Measurements from ENCODE around the gene EDN2.

EDN2 gene

DNA sequence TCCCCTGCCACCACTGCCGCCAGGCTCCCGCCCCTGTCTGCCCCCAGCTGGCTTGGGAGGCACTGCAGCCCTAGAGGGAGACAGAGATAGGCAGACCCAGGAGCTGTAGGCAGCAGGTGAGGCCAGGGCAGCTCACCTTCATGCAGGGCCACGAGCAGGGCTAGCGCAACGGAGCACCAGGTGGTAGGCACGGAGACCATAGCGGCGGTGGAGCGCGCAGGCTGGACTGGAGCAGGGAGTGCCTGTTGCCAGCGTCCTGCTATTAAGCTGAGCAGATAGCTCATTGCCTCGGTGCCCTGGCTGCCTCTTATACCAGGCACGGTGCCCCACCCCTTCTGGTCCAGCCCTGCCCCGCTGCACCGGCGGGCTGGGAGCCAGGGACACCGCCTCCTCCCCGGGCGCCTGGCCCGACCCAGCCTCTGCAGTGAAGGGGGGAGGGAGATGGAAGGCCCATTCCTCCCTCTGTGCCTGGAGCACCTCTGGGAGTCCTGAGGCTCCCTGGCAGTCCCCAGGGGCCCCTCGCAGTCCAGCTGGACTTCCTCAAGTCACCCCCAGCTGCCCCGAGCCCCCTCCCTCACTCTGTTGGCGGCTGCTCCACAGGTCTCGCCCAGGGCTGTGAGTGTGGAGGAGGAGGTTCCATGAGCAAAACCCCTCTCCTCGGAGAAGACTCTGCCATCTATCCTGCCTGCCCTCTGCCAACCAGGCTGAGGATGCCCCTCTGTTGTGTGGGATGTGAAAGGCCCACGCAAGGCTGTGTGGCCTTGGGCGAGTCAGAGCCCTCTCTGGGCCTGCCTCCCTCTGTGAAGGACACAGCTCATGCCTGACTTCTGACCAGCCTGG is at the start of gene EDN2:
Gene EDN2, minus strand, starts transcription at position 282 of the 840 bp plus-strand sequence. Its CDS starts 82 bp downstream, at position 200.
- peak; percentile 35 for DNase-seq

DNA sequence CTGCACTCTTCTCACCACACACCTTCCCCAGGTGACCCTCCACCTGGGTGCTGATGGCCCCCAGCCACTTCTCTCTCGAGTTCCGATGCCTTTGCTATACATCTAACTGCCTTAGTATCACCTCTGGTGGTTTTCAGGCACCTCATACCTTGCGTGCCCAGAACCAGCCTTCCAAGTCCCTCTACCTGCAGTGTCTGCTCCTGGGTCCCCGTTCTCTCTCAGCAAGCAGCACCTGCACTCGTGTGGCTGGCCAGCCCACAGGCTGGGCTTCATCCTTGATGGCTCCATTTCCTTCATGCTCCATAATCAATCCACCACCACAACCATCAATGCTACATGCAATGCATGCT is 49.2 kb upstream of the EDN2 start:
- no peak for DNase-seq

DNA sequence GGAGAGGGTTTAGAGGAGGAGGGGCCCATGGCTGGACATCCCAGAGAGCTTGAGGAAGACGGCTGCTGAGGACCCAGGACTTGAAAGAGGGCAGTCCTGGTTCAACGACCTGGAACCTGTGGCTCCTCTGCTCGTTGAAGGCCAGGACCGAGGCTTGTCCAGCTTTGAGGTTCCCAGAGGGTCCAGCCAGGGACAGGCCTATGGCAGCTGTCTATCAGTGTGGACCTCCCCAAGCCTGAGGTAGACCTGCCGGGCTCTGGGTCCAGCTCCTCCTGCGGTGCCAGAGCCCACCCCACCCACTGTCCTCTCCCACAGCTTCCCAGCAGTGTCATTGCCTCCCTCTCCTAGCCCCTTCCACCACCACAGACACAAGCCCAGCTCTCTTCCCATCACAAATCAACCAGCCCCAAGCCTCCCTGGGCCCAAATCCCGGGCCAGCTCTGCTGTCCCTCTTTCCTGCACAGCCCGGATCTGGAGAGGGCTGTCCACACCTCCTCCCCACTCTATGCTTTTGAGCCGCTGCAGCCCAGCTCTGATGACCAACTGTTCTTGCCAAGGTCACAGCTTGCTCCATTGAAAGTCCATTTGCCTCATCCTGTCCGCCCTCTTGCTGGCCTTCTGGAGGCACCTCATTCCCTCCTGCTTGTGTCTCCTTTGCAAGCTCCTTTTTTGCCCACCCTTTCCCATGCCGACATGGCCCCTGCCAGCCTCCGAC is 48.7 kb upstream of the EDN2 start:
- DNase-seq: no peak

DNA sequence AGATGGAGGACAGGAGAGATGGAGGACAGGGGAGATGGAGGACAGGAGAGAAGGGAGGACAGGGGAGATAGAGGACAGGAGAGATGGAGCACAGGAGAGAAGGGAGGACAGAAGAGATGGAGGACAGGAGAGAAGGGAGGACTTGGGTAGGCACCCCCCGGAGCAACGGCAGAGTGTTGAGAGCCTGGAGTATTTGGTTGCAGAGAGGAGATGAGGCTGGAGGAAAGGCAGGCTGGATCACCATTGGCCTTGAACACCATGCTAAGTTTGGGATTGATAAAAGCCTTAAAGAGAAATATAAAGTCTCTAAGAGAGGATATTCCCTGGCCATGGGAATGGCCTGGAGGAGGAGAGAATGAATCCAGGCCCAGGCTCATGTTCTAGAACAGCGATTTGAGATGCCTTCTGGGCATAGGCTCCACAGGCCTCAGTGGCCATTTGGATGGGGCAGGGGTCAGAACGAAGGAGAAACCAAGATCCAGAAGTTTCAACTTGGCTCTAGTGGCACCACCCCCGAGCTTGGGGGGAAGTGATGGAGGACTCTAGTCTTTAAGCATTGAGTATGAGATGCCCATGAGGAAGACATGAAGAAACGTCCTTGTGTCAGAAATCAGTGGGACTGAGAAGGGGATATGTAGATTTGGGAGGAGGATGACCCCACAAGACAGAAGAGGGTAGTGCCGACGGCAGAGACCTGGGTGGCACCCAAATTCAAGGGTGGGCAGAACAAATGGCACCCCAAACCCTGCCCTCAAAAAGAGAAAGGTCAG is 47.9 kb upstream of the EDN2 start:
- no peak for DNase-seq

DNA sequence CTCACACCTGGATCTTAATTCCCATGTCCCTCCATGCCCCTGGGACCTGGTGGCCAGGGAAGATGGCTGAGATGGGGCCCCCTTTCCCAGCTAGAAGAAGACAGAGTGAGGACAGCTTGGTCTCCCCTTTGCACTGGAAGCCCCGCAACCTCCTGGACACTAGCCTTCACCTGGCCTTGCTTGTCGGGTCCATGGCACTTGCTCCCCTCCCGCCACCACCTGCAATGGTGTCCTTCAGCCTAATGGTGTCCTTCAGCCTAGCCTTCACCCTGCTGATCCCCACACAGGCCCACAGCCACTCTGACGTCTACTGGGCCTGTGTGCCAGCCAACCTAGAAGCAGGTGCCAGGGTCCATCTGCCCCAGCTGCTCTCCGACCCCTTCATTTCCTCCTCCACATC is 45.9 kb upstream of the EDN2 start:
- no peak for DNase-seq

DNA sequence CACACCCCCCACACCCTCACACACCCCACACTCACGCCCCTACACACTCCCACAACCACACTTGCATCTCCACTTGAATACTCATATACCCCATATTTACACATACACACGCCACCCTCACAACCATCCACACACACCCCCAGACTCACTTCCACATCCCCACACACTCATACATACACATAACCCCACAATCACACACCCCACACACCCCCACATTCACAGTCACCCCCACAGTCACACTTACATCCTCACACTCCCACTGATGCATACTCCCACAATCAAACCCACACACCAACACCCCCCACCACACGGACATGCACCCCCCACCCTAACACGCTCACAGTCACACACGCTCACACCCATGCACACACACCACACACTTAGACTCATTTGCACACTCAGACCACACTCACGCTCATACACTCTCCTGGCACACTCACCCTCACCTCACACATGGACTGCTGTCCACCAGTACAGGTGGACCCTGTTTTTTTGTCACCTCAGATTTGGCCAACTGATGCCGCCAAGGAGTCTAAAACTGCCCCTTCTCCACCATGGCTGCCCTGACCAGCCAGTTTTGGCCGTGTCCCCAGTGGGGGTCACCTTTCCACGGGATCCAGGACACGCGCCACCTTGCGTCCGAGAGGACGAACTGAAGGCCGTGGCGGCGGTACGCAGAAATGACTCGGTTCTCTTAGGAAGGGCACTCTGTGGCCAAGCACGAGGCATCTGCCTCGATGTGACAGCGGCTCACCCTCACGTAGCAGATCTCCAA is 45.3 kb upstream of the EDN2 start:
- no peak for DNase-seq

DNA sequence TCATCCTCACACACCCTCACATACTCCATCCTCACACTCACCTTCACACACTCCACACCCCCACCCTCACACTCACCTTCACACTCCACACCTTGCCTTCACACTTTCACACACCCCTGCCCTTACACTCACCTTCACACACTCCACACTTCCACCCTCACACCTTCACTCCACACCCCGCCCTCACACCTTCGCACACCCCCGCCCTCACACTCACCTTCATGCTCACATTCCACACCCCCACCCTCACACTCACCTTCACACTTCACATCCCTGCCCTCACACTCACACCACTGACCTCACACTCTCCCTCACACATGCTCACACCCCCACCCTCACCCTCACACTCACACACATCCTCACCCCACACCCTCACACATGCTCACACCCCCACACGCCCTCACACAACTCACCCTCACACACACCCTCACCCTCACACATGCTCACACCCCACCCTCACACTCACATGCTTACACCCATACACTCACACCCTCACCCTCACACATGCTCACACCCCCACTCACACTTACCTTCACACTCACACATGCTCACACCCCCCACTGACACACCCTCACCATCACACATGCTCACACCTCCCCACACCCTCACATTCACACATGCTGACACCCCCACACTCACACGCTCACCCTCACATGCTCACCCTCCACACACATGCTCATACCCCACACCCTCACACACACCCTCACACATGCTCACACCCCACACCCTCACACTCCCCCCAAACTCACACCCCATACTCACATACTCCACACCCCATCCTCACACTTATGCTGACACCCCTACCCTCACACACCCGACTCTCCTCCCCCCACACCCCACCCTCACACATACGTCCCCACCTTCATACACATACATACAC is 44.5 kb upstream of the EDN2 start:
- no peak for DNase-seq

DNA sequence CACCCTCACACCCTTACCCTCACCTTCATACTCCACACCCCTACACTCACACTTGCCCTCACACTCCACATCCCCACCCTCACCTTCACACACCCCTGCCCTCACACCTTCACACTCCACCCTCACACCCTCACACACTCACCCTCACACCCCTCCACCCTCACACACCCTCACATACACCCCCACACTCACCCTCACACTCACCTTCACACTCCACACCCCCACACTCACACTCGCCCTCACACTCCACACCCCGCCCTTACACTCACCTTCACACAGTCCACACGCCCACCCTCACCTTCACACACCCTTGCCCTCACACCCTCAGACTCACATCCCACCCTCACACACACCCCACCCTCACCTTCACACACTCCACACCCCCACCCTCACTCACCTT is 43.6 kb upstream of the EDN2 start:
- DNase-seq: no peak

DNA sequence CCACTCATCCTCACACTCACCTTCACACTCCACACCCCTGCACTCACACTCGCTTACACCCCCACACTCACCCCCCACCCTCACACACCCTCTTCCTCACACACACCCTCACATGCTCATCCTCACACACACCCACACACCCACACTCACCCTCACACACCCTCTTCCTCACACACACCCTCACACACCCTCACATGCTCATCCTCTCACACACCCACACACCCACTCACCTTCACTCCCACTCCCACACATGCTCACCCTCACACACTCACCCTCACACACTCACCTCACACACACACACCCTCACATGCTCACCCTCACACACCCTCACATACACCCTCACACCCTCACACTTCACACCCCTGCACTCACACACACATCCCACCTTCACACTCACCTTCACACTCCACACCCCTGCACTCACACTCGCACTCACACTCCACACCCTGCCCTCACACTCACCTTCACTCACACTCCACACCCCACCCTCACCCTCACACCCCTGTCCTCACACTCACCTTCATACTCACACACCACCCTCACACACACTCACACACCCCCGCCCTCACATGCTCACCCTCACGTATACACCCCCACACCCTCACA is 42.6 kb upstream of the EDN2 start:
- no peak for DNase-seq

DNA sequence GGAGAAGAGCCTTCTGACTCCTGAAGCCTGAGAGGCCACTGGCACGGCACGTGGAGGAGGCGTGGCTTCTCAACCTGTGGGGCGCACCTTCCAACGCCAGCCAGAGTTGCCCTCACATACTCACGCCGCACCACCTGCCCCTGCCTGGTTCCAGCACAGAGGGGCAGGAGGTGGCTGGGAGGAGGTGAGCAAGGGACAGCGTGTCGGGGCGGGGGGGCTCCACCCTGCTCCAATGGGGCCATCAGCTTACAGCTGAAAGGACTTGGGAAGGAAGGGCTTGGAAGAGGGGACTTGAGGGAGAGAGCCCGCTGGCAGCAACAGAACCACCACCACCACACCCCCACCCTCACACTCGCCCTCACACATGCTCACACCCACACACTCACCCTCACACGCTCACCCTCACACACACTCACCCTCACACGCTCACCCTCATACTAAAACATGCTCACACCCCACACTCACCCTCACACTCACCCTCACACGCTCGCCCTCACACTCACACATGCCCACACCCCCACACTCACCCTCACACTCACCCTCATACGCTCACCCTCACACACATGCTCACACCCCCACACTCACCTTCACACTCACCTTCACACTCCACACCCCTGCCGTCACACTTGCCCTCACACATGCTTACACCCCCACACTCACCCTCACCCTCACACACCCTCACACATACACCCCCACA is 41.6 kb upstream of the EDN2 start:
- DNase-seq: no peak

DNA sequence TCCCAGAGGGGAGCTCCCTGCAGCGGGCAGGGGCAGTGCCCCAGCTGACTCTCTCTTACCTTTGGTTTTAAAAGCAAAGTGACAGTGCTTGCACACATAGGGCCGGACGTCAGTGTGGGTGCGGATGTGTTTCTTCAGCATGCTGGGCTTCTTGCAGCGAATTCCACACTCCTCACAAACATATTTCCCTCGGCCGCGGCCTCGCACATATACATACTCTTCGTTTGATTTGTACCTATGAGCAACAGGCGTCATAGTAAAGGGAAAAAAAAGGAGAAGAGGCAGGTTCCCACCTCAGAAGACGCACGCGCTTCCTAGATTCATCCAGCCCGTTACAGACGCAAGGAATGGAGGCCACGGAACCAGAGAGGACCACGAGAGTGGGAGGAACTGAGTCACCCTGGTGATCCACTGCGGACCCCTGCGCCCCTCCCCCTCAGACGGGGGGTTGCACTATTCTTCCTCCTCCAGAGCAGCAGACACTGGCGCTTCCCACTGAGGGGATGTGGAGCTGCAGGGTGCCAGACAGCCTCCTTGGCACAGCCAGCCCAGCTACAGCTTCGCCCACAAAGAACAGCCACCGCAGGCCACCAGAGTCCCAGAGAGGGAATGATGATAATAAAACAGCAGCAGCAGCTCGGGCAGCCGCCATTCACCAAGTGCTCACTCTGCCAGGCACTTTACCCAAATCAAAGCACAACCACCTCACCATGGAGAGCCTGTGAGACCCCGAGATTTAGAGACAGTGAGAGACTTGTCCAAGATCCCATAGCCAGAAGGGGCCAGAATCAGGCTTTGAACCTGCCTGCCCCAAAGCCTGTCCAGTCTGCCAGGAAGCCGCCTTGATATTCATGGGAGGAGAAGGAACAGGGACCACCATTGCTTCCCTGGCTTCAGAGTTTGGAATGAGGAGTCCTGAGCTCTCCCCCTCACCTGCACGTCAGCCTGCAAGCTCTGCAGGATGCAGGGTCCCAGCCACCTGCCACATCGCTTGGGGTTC is 40.5 kb upstream of the EDN2 start:
- DNase-seq: no peak

DNA sequence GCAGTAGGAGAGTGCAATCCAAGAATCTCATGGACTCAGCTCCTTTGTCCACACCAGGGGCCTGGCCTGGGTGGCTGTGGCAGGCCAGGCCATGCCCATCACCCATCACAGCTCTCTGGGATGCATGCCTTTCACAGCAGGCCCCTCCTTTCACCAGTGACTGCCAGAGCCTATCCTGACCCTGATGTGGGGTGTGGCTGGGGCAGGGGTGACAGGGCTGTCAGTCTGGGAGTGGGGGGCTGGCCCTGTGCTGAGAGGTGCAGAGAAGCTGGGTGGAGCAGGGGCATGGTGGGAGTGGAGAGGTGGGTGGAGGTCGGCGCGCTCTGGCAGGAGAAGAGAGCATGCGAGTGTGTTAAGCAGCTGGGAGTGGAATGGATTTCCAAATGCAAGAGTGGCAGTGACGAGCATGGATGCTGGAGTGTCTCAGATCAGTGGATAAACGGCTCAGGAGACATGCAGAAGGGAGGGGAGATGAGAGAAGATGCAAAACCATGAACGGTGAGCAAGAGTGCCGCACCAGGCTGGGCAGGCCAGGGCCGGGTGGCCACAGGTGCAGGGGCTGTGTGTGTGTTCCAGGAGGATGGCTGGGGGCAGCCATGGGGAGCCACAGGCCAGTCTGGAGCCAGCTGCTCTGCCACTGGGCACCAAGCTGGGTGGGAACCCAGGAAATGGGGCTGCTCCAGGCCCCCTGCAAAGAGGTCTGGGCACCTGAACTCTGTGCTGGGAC is 39.6 kb upstream of the EDN2 start:
- DNase-seq: no peak

DNA sequence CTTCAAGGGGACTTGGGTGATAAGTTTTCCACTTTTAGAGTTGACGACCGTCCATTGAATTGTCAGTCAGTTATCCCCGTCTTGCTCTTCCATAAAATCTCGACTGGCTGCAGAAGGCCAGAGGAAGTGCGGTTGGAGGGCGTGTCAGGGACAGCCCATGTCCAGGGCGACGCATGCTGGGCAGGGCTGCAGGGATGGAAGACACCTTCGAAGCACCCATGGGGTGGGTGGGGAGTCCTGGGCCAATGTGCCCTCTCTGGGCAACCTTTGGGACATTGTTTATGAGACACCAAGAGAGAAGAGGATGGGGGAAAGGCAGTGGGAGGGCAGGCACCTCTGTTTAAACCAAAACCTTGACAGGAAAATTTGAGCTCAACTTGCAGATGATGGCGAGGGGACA is 38.6 kb upstream of the EDN2 start:
- DNase-seq: no peak

DNA sequence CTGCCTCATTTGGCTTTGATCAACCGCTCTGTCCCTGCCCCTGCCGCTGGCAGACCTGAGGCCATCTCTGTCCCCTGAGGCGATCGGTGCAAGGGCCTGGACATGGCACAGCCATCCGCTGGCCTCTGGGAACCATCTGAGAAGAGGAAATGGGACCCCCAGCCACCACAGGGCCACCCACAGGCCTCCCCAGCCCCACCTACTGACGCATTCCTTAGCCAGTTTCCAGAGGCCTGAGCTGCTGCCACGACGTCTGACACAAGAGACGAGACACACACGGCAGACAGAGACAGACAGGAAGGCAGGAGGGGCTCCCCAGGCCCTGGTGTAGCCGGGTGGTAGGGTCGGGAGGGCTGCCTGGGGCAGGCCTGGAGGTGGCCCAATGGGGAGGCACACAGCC is 37.3 kb upstream of the EDN2 start:
- DNase-seq: no peak

DNA sequence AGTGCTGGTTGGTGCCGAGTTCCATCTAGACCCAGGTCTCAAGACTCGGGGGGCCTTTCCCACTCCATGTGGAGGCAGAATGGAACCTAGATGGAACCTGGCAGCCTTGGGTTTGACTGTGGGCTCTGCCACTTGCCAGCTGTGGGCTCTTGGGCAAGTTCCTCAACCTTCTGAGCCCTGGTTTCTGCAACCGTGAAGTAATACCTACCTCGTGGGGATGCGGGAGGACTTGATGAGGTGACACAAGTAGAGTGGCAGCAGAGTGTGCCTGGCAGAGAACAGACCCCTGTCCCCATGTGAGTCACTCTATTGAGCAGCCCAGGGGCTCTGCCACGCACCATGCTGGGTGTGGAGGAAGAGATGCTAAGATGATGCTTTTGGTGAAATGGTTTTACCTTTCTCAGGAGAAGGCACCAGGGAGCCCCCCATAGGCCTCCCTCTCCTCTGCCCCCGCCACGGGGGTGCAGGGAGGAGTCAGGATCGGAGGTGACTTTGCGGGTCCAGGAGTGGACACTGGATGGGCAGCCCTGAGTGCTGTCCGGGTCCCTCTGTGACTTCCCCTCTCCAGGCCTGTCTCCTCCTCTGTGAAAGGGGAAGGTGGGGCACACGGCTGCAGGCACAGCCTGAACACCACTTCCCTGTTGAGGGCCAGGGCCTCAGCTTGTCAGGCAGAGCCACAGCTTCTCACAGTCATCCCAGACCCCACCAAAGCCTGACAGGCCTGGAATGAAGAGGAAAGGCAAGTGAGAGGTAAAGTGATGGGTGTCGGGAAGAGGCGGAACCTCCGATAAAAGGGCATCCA is 36.7 kb upstream of the EDN2 start:
- DNase-seq: no peak

DNA sequence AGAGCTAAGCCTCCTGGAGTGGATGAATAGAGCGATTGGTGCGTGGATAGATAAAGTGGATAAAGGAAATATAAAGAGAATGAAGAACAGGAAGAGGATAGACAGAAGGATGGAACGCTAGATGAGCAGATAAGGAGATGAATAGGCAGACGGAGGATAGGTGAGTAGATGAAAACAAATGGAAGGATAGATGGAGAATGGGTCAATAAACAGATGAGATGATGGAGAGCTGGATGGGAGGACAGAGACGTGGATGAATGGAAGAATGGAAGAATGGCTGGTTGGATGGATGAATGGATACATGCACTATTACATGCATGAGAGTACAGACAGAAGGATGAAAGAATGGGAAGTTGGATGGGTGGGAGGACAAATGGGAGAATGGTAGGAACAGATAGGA is 35.2 kb upstream of the EDN2 start:
- no peak for DNase-seq

DNA sequence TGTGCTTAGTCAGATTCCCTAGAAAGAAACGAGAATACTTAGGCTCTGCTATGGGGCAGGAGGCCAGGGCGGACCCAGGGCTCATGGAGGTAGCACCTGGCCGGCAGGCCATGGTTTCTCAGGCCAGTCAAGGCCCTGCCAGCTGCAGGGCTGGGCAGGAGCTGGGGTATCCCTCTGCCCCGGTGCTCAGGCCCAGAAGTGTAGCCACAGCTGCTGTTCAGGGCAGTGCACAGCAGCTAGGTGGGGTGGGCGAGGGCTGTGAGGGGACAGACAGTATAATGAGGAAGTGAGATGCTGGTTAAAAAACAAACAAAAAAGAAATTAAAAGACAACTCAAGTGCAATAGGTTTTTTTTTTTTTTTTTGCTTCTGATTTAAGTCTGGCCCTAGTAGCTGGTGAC is 34.0 kb upstream of the EDN2 start:
- DNase-seq: no peak

DNA sequence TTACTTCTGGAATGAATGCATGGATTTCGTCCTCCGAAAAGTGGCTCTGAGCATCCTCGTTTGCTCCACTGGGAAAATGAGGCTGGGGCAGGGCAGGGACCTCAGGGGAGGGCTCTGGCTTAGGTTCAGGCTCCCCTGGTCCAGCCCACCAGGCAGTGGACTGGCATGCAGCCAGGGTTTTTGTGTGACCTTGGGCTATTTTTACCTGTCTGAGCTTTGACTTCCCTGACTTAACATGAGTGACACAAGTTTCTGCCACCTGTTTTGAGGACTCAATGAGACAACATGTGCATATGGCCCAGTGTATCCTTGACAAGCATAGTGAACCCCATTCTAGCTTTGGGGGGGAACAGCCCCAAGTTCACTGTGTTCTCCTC is 32.6 kb upstream of the EDN2 start:
- DNase-seq: no peak
